HG03039 (cell line): ENCODE measurements around the gene ZNF638.

Experiments
- ATAC-seq: cut with Tn5 transposase; IDR thresholded peaks from one replicate; pipeline ENCODE4 v1.9.1; 2021; ENCODE audit warnings: mild to moderate bottlenecking, moderate library complexity; ENCODE audit not compliant: unreplicated experiment

Gene ZNF638

GRCh38 chr2:71331331-71331580, 326 bp upstream of the ZNF638 start:
- ATAC-seq: peak; percentile 1

- no peak for ATAC-seq
These were observed 834 bp downstream of the ZNF638 start for GRCh38 chr2:71332435-71332796.

- ATAC-seq: no peak
These were observed 2.0 kb downstream of the ZNF638 start for GRCh38 chr2:71333619-71334018.

GRCh38 chr2:71336384-71336783, 4.8 kb downstream of the ZNF638 start:
- ATAC-seq: no peak

GRCh38 chr2:71336802-71337201, 5.2 kb downstream of the ZNF638 start:
- no peak for ATAC-seq

GRCh38 chr2:71337776-71338175, 6.2 kb downstream of the ZNF638 start:
- no peak for ATAC-seq

- ATAC-seq: no peak
These were observed 8.1 kb downstream of the ZNF638 start for GRCh38 chr2:71339685-71340084.

GRCh38 chr2:71340176-71340575, 8.6 kb downstream of the ZNF638 start:
- ATAC-seq: no peak

- ATAC-seq: no peak
These were observed 10.1 kb downstream of the ZNF638 start for GRCh38 chr2:71341645-71342044.

- no peak for ATAC-seq
These were observed 14.5 kb downstream of the ZNF638 start for GRCh38 chr2:71346065-71346464.

GRCh38 chr2:71347517-71347916, 15.9 kb downstream of the ZNF638 start:
- no peak for ATAC-seq

- ATAC-seq: no peak
These were observed 16.7 kb downstream of the ZNF638 start for GRCh38 chr2:71348302-71348701.

GRCh38 chr2:71353248-71353647, 21.7 kb downstream of the ZNF638 start:
- ATAC-seq: no peak

GRCh38 chr2:71358931-71359671, 27.5 kb downstream of the ZNF638 start:
- no peak for ATAC-seq

- ATAC-seq: no peak
These were observed 28.9 kb downstream of the ZNF638 start for GRCh38 chr2:71360434-71360975.

GRCh38 chr2:71361631-71362030, 30.0 kb downstream of the ZNF638 start:
- no peak for ATAC-seq

- ATAC-seq: no peak
These were observed 30.9 kb downstream of the ZNF638 start for GRCh38 chr2:71362447-71362846.

GRCh38 chr2:71370015-71370414, 38.4 kb downstream of the ZNF638 start:
- no peak for ATAC-seq

- ATAC-seq: no peak
These were observed 40.5 kb downstream of the ZNF638 start for GRCh38 chr2:71372042-71372441.

GRCh38 chr2:71379086-71379485, 47.5 kb downstream of the ZNF638 start:
- no peak for ATAC-seq

- ATAC-seq: no peak
These were observed 49.1 kb downstream of the ZNF638 start for GRCh38 chr2:71380665-71381064.

- no peak for ATAC-seq
These were observed 53.4 kb downstream of the ZNF638 start for GRCh38 chr2:71385012-71385411.

- no peak for ATAC-seq
These were observed 56.6 kb downstream of the ZNF638 start for GRCh38 chr2:71388214-71388613.
